CD4-positive, alpha-beta memory T cell (primary cell): Measurements from ENCODE around the gene TUBA8. TPM values are rescaled to one million over a fixed set of nuclear protein-coding genes. Genes with fewer than 3 reads are reported as not detected.
A peak's percentile ranks its signal among the peaks of the same experiment; 100 is the strongest.

Source experiments
- CTCF ChIA-PET: fragments of 350-600 bp; sonication (Branson Sonifier 250); formaldehyde crosslinking; loops from one replicate; lab custom pipeline; 2021; ENCODE audit warnings: inconsistent platforms; ENCODE audit not compliant: partially characterized antibody; lab: Charles Lee
- POLR2A ChIA-PET: fragments of 350-600 bp; sonication (Branson Sonifier 250); formaldehyde crosslinking; loops from one replicate; lab custom pipeline; 2021; ENCODE audit not compliant: partially characterized antibody; lab: Charles Lee
- DNase-seq, 5 donors: peaks; one replicate each; pipeline versions ENCODE4 v3.0.0 to v3.0.0-alpha.2; 2020 to 2022; ENCODE audit warnings: mixed read lengths in 1 of 5
- H3K27ac ChIP-seq: one replicate; pipeline ENCODE4 v1.7.0; 2013; ENCODE audit warnings: low read depth, low read length
- H3K27me3 ChIP-seq: 2 replicates; pipeline ENCODE4 v1.7.0; 2013; ENCODE audit warnings: mild to moderate bottlenecking, low read length, moderate library complexity; ENCODE audit not compliant: insufficient read depth
- H3K36me3 ChIP-seq: 2 replicates; pipeline ENCODE4 v1.7.0; 2013; ENCODE audit warnings: mild to moderate bottlenecking, low read length, moderate library complexity; ENCODE audit not compliant: insufficient read depth
- H3K4me1 ChIP-seq: 2 replicates; pipeline ENCODE4 v1.7.0; 2013; ENCODE audit warnings: mild to moderate bottlenecking, low read length, moderate library complexity; ENCODE audit not compliant: insufficient read depth
- H3K4me3 ChIP-seq, 2 donors: one replicate each; pipeline ENCODE4 v1.7.0; 2013; ENCODE audit warnings: low read length in 2 of 2, mild to moderate bottlenecking in 1 of 2
- H3K9me3 ChIP-seq, 2 donors: one replicate each; pipeline ENCODE4 v1.7.0; 2013; ENCODE audit warnings: low read length in 2 of 2, control low read depth in 1 of 2; ENCODE audit not compliant: control insufficient read depth in 1 of 2
- H3K27ac Mint-ChIP-seq, 7 donors: one replicate each; pipeline ENCODE4 v1.8.0; 2020 to 2021; ENCODE audit warnings: mixed read lengths in 7 of 7, mild to moderate bottlenecking in 6 of 7, inconsistent platforms in 3 of 7, moderate library complexity in 3 of 7
- H3K27me3 Mint-ChIP-seq, 2 donors: one replicate each; pipeline ENCODE4 v1.8.0; 2020 to 2021; ENCODE audit warnings: mixed read lengths in 2 of 2
- H3K36me3 Mint-ChIP-seq, 2 donors: one replicate each; pipeline ENCODE4 v1.8.0; 2020 to 2021; ENCODE audit warnings: mixed read lengths in 2 of 2, inconsistent platforms in 1 of 2, mild to moderate bottlenecking in 1 of 2
- H3K4me1 Mint-ChIP-seq, 4 donors: one replicate each; pipeline ENCODE4 v1.8.0; 2020 to 2021; ENCODE audit warnings: mixed read lengths in 4 of 4, mild to moderate bottlenecking in 1 of 4
- H3K4me3 Mint-ChIP-seq, 8 donors: one replicate each; pipeline ENCODE4 v1.8.0; 2020 to 2021; ENCODE audit warnings: mixed read lengths in 8 of 8, mild to moderate bottlenecking in 7 of 8, moderate library complexity in 6 of 8, inconsistent platforms in 3 of 8
- H3K9me3 Mint-ChIP-seq, 8 donors: one replicate each; pipeline ENCODE4 v1.8.0; 2020 to 2021; ENCODE audit warnings: mixed read lengths in 8 of 8, mild to moderate bottlenecking in 5 of 8, inconsistent platforms in 3 of 8, moderate library complexity in 1 of 8
- intact Hi-C: fragments of 100-400 bp; cut with micrococcal nuclease; formaldehyde crosslinking; loops from one replicate; pipeline ENCODE4 v1.15.1; 2023
- polyA plus RNA-seq, 2 donors: library from polyadenylated mRNA; unstranded; fragments of 300-500 nt; fragmentation: Illumina TruSeq; gene quantifications; one replicate each; pipeline ENCODE4 v1.2.3, GENCODE V29; 2021
- total RNA-seq, 2 experiments: library from RNA; stranded (reverse); gene quantifications; one replicate each; pipeline ENCODE4 v1.2.3, GENCODE V29; 2021

The TUBA8 gene
- total and polyA plus RNA-seq, 4 experiments from 2014 or later: 0.33 to 2.7 (median 1.5) TPM

GRCh38 chr22:18112440-18112839 lies 1.8 kb downstream of the TUBA8 start:
- H3K4me3 ChIP-seq: no peak overlapping the region
- peaks cover 16 to 18% of the 10 kb centered on the region in 2 donors for H3K27me3 Mint-ChIP-seq
- no peak overlapping the region for H3K27ac ChIP-seq
- H3K9me3 Mint-ChIP-seq: peaks cover 0 to 3% (median 0%) of the 10 kb centered on the region in 8 donors
- no peak overlapping the region for H3K27ac Mint-ChIP-seq
- peak overlapping the region in 1 of 8 donors; percentile 13 for H3K4me3 Mint-ChIP-seq
- no peaks in the 10 kb centered on the region for H3K27me3 ChIP-seq
- ChIA-PET CTCF (no interaction called here), POLR2A (no interaction called here)
- no peaks in the 10 kb centered on the region for H3K36me3 Mint-ChIP-seq
- H3K4me1 ChIP-seq: peaks cover 20% of the 10 kb centered on the region
- H3K36me3 ChIP-seq: no peaks in the 10 kb centered on the region
- intact Hi-C loops: loop anchor here (5.0 kb wide), 1 partner anchor 35 kb away; the partner anchor contains the start of gene PEX26
- H3K9me3 ChIP-seq: no peaks in the 10 kb centered on the region
- peaks cover 17 to 36% (median 21%) of the 10 kb centered on the region in 4 donors for H3K4me1 Mint-ChIP-seq
- DNase-seq: no peak

GRCh38 chr22:18113680-18114394 lies 3.2 kb downstream of the TUBA8 start:
- peaks cover 12 to 18% of the 10 kb centered on the region in 2 donors for H3K27me3 Mint-ChIP-seq
- H3K4me3 Mint-ChIP-seq: peak overlapping the region in 5 of 8 donors; percentile 11 to 47 (median 32)
- H3K36me3 Mint-ChIP-seq: no peaks in the 10 kb centered on the region
- DNase-seq: no peak
- Histone ChIP-seq H3K36me3 (no peaks in the 10 kb centered on the region), H3K4me1 (peaks cover 20% of the 10 kb centered on the region), H3K27ac (no peak overlapping the region), H3K27me3 (no peaks in the 10 kb centered on the region), H3K9me3 (no peaks in the 10 kb centered on the region), H3K4me3 (no peak overlapping the region)
- intact Hi-C loops: loop anchor here (5.0 kb wide), 1 partner anchor 37 kb away; the partner anchor contains the start of gene PEX26
- ChIA-PET CTCF (interaction anchor here (0.7 kb wide), 1 partner anchor 10 kb away, joined by 3 read pairs; no protein-coding TSS in a partner anchor), POLR2A (no interaction called here)
- H3K9me3 Mint-ChIP-seq: no peaks in the 10 kb centered on the region
- H3K27ac Mint-ChIP-seq: peak overlapping the region in 4 of 7 donors; percentile 2 to 57 (median 24)
- peaks cover 17 to 36% (median 21%) of the 10 kb centered on the region in 4 donors for H3K4me1 Mint-ChIP-seq

- POLR2A ChIA-PET: no interaction called here
- no peaks in the 10 kb centered on the region for H3K36me3 ChIP-seq
These were observed 3.9 kb downstream of the TUBA8 start for GRCh38 chr22:18114495-18114894.

GRCh38 chr22:18114976-18115652 lies 4.5 kb downstream of the TUBA8 start:
- no peaks in the 10 kb centered on the region for H3K36me3 ChIP-seq
- CTCF ChIA-PET: no interaction called here
- no peaks in the 10 kb centered on the region for H3K9me3 ChIP-seq
- H3K27ac ChIP-seq: no peak overlapping the region
- no peak overlapping the region for H3K4me3 ChIP-seq
- Mint-ChIP-seq H3K9me3 (no peaks in the 10 kb centered on the region), H3K4me1 (peaks cover 10 to 37% (median 13%) of the 10 kb centered on the region in 4 donors), H3K4me3 (peak overlapping the region in 1 of 8 donors; percentile 49), H3K27me3 (peaks cover 4 to 8% of the 10 kb centered on the region in 2 donors), H3K27ac (no peak overlapping the region), H3K36me3 (no peaks in the 10 kb centered on the region)
- POLR2A ChIA-PET: no interaction called here
- H3K4me1 ChIP-seq: peaks cover 15% of the 10 kb centered on the region
- DNase-seq: no peak
- intact Hi-C loops: loop anchor here (5.0 kb wide), 1 partner anchor 38 kb away; the partner anchor contains the start of gene PEX26
- H3K27me3 ChIP-seq: no peaks in the 10 kb centered on the region

More at GRCh38 chr22:18114495-18114894, 3.9 kb downstream of the TUBA8 start:
- intact Hi-C loops: loop anchor here (5.0 kb wide), 1 partner anchor 37 kb away; the partner anchor contains the start of gene PEX26
- no peak overlapping the region for H3K27ac ChIP-seq
- DNase-seq: no peak
- CTCF ChIA-PET: no interaction called here
- Mint-ChIP-seq H3K27me3 (peaks cover 10 to 13% of the 10 kb centered on the region in 2 donors), H3K27ac (peak overlapping the region in 3 of 7 donors; percentile 2 to 57 (median 11)), H3K36me3 (no peaks in the 10 kb centered on the region), H3K4me1 (peaks cover 15 to 39% (median 19%) of the 10 kb centered on the region in 4 donors), H3K4me3 (peak overlapping the region in 6 of 8 donors; percentile 0 to 47 (median 29)), H3K9me3 (no peaks in the 10 kb centered on the region)
- no peak overlapping the region for H3K4me3 ChIP-seq
- no peaks in the 10 kb centered on the region for H3K27me3 ChIP-seq
- peaks cover 20% of the 10 kb centered on the region for H3K4me1 ChIP-seq
- H3K9me3 ChIP-seq: no peaks in the 10 kb centered on the region

GRCh38 chr22:18115906-18116371 lies 5.3 kb downstream of the TUBA8 start:
- Histone ChIP-seq H3K4me3 (no peak overlapping the region), H3K27ac (no peak overlapping the region), H3K36me3 (no peaks in the 10 kb centered on the region), H3K9me3 (no peaks in the 10 kb centered on the region), H3K4me1 (peaks cover 13% of the 10 kb centered on the region), H3K27me3 (no peaks in the 10 kb centered on the region)
- intact Hi-C loops: no loop called here
- ChIA-PET CTCF (interaction anchor here (0.6 to 1.0 kb wide), 2 partner anchors 24 to 43 kb away, joined by 3 read pairs; no protein-coding TSS in a partner anchor), POLR2A (no interaction called here)
- Mint-ChIP-seq H3K4me3 (peak overlapping the region in 1 of 8 donors; percentile 29), H3K4me1 (peaks cover 10 to 33% (median 12%) of the 10 kb centered on the region in 4 donors), H3K27ac (no peak overlapping the region), H3K36me3 (no peaks in the 10 kb centered on the region), H3K27me3 (peaks cover 2 to 6% of the 10 kb centered on the region in 2 donors), H3K9me3 (no peaks in the 10 kb centered on the region)
- no peak for DNase-seq

- Histone ChIP-seq H3K9me3 (no peaks in the 10 kb centered on the region), H3K36me3 (no peaks in the 10 kb centered on the region), H3K4me3 (no peak overlapping the region), H3K27ac (no peak overlapping the region), H3K4me1 (peaks cover 13% of the 10 kb centered on the region), H3K27me3 (no peaks in the 10 kb centered on the region)
- Mint-ChIP-seq H3K4me3 (no peak overlapping the region), H3K27me3 (peaks cover 0 to 4% of the 10 kb centered on the region in 2 donors), H3K9me3 (no peaks in the 10 kb centered on the region), H3K27ac (no peak overlapping the region), H3K4me1 (peaks cover 10 to 28% (median 12%) of the 10 kb centered on the region in 4 donors), H3K36me3 (no peaks in the 10 kb centered on the region)
- intact Hi-C loops: no loop called here
- DNase-seq: no peak
- CTCF ChIA-PET: interaction anchor here (1.0 kb wide), 1 partner anchor 25 kb away, joined by 3 read pairs; no protein-coding TSS in a partner anchor
- POLR2A ChIA-PET: no interaction called here
These were observed 6.0 kb downstream of the TUBA8 start for GRCh38 chr22:18116634-18117033.
